IMR-90 (cell line): ENCODE data around the gene NIT1. TPM values are rescaled to one million over a fixed set of nuclear protein-coding genes. Genes with fewer than 3 reads are reported as not detected.

Experiments used
- ATAC-seq: fragments of 200-7000 bp; cut with Tn5 transposase; 2 replicates; pipeline ENCODE4 v1.9.1; 2020; ENCODE audit warnings: low read depth, mild to moderate bottlenecking, moderate library complexity
- BruUV-seq: library from RNA; stranded (reverse); fragments of 400-500 nt; replicated peaks from 2 replicates; lab custom pipeline; 2021; lab: Mats Ljungman, UMichigan
- CTCF ChIA-PET: fragments of 300-600 bp; formaldehyde crosslinking; extraction: SDS; loops from one replicate; lab custom pipeline; 2021; ENCODE audit warnings: antibody characterized with exemption; lab: Yijun Ruan, JAX
- POLR2A ChIA-PET: fragments of 300-600 bp; sonication (Branson Sonifier 250); formaldehyde crosslinking; loops from one replicate; lab custom pipeline; 2022; ENCODE audit warnings: antibody characterized with exemption; ENCODE audit not compliant: unreplicated experiment; lab: Charles Lee
- DNase-seq: peaks from one replicate; pipeline ENCODE4 v3.0.0; 2013
- H2AFZ ChIP-seq: replicated peaks from 2 replicates; pipeline ENCODE3; 2013; ENCODE audit warnings: low read length, mild to moderate bottlenecking; ENCODE audit not compliant: poor library complexity
- H2AK5ac ChIP-seq: 2 replicates; pipeline ENCODE4 v1.6.1; 2013; ENCODE audit warnings: low read depth, low read length, inconsistent platforms
- H2AK9ac ChIP-seq: replicated peaks from 2 replicates; pipeline ENCODE3; 2013; ENCODE audit warnings: mild to moderate bottlenecking, low read depth, low read length, moderate library complexity; ENCODE audit not compliant: poor library complexity
- H2BK120ac ChIP-seq: 2 replicates; pipeline ENCODE4 v1.6.1; 2013; ENCODE audit warnings: low read depth, low read length, inconsistent platforms
- H2BK15ac ChIP-seq: 3 replicates; pipeline ENCODE4 v1.6.1; 2013; ENCODE audit warnings: low read depth, low read length, inconsistent platforms
- H2BK20ac ChIP-seq: 2 replicates; pipeline ENCODE4 v1.6.1; 2013; ENCODE audit warnings: low read depth, mild to moderate bottlenecking, inconsistent platforms, low read length, moderate library complexity
- H2BK5ac ChIP-seq: 2 replicates; pipeline ENCODE4 v1.6.1; 2013; ENCODE audit warnings: mild to moderate bottlenecking, low read depth, low read length, inconsistent platforms; ENCODE audit not compliant: poor library complexity, severe bottlenecking
- H3K14ac ChIP-seq: replicated peaks from 2 replicates; pipeline ENCODE4 v1.6.1; 2013; ENCODE audit warnings: low read depth, low read length, inconsistent platforms
- H3K18ac ChIP-seq: 2 replicates; pipeline ENCODE4 v1.6.1; 2013; ENCODE audit warnings: low read depth, low read length, control low read depth
- H3K23ac ChIP-seq: 2 replicates; pipeline ENCODE4 v1.6.1; 2013; ENCODE audit warnings: low read depth, low read length, inconsistent platforms
- H3K27ac ChIP-seq: 2 replicates; pipeline ENCODE4 v1.5.1; 2013; ENCODE audit warnings: mild to moderate bottlenecking, control low read depth, low read length; ENCODE audit not compliant: insufficient read depth
- H3K27me3 ChIP-seq: 2 replicates; pipeline ENCODE4 v1.6.1; 2013; ENCODE audit warnings: low read length; ENCODE audit not compliant: control insufficient read depth, insufficient read depth
- H3K36me3 ChIP-seq: 2 replicates; pipeline ENCODE4 v1.6.1; 2013; ENCODE audit warnings: low read length, mixed read lengths; ENCODE audit not compliant: control insufficient read depth, insufficient read depth
- H3K4ac ChIP-seq: 2 replicates; pipeline ENCODE4 v1.6.1; 2013; ENCODE audit warnings: low read depth, low read length, inconsistent platforms
- H3K4me1 ChIP-seq: 2 replicates; pipeline ENCODE4 v1.6.1; 2013; ENCODE audit warnings: low read length, mixed read lengths; ENCODE audit not compliant: control insufficient read depth, insufficient read depth
- H3K4me2 ChIP-seq: 2 replicates; pipeline ENCODE4 v1.6.1; 2013; ENCODE audit warnings: low read depth, mild to moderate bottlenecking, control low read depth, low read length, moderate library complexity
- H3K4me3 ChIP-seq: 2 replicates; pipeline ENCODE4 v1.5.1; 2013; ENCODE audit warnings: low read depth, mild to moderate bottlenecking, control low read depth, low read length, moderate library complexity; ENCODE audit not compliant: insufficient read depth
- H3K56ac ChIP-seq: 2 replicates; pipeline ENCODE4 v1.6.1; 2013; ENCODE audit warnings: low read length, inconsistent platforms; ENCODE audit not compliant: insufficient read depth; ENCODE audit errors: extremely low read depth
- H3K79me1 ChIP-seq, 2 experiments: 2 replicates each; pipeline ENCODE4 v1.6.1; 2013; ENCODE audit warnings: low read length in 2 of 2, inconsistent platforms in 1 of 2, low read depth in 1 of 2
- H3K9ac ChIP-seq: 2 replicates; pipeline ENCODE4 v1.6.1; 2013; ENCODE audit warnings: low read depth, low read length, control low read depth
- H3K9me1 ChIP-seq: 2 replicates; pipeline ENCODE4 v1.6.1; 2013; ENCODE audit warnings: low read length, inconsistent platforms; ENCODE audit not compliant: insufficient read depth
- H3K9me3 ChIP-seq: 2 replicates; pipeline ENCODE4 v1.6.1; 2013; ENCODE audit warnings: low read length; ENCODE audit not compliant: control insufficient read depth, insufficient read depth
- H4K20me1 ChIP-seq: 2 replicates; pipeline ENCODE4 v1.6.1; 2013; ENCODE audit warnings: low read length, inconsistent platforms; ENCODE audit not compliant: insufficient read depth
- H4K5ac ChIP-seq: 2 replicates; pipeline ENCODE4 v1.6.1; 2013; ENCODE audit warnings: mild to moderate bottlenecking, low read depth, low read length, control low read depth
- H4K8ac ChIP-seq, 2 experiments: 2 replicates each; pipeline ENCODE4 v1.6.1; 2013; ENCODE audit warnings: low read depth in 2 of 2, low read length in 2 of 2, control low read depth in 1 of 2, inconsistent platforms in 1 of 2
- H4K91ac ChIP-seq: 2 replicates; pipeline ENCODE4 v1.6.1; 2013; ENCODE audit warnings: low read depth, low read length, inconsistent platforms; ENCODE audit not compliant: insufficient read depth
- BHLHE40 ChIP-seq: fragments of 150-350 bp; IDR thresholded peaks from 2 replicates; pipeline ENCODE4 v1.6.1; 2016; ENCODE audit warnings: mild to moderate bottlenecking, low read depth, low read length
- CEBPB ChIP-seq: IDR thresholded peaks from 2 replicates; pipeline ENCODE4 v1.6.1; 2012; ENCODE audit warnings: low read depth, low read length, improper control_type of control experiment
- CHD1 ChIP-seq: IDR thresholded peaks from 2 replicates; pipeline ENCODE4 v1.6.1; 2012; ENCODE audit warnings: low read depth, low read length, improper control_type of control experiment
- FOS ChIP-seq: fragments of 150-350 bp; IDR thresholded peaks from 2 replicates; pipeline ENCODE4 v1.6.1; 2016; ENCODE audit warnings: low read depth, low read length
- MAFK ChIP-seq: IDR thresholded peaks from 2 replicates; pipeline ENCODE4 v1.6.1; 2012; ENCODE audit warnings: low read depth, low read length, improper control_type of control experiment
- MAZ ChIP-seq: IDR thresholded peaks from 2 replicates; pipeline ENCODE4 v1.6.1; 2012; ENCODE audit warnings: low read depth, mild to moderate bottlenecking, low read length, improper control_type of control experiment, moderate library complexity, borderline replicate concordance
- MXI1 ChIP-seq: IDR thresholded peaks from 2 replicates; pipeline ENCODE4 v1.6.1; 2012; ENCODE audit warnings: low read depth, mild to moderate bottlenecking, low read length, moderate library complexity, borderline replicate concordance
- NFE2L2 ChIP-seq: fragments of 150-350 bp; IDR thresholded peaks from 2 replicates; pipeline ENCODE4 v1.6.1; 2016; ENCODE audit warnings: low read depth, mild to moderate bottlenecking, low read length
- POLR2A ChIP-seq: IDR thresholded peaks from 2 replicates; pipeline ENCODE4 v1.6.1; 2012; ENCODE audit warnings: mild to moderate bottlenecking, low read depth, low read length
- RAD21 ChIP-seq: IDR thresholded peaks from 2 replicates; pipeline ENCODE4 v1.6.1; 2012; ENCODE audit warnings: low read length, improper control_type of control experiment
- RCOR1 ChIP-seq: IDR thresholded peaks from 2 replicates; pipeline ENCODE4 v1.6.1; 2012; ENCODE audit warnings: mild to moderate bottlenecking, low read length, improper control_type of control experiment; ENCODE audit not compliant: insufficient replicate concordance
- RFX5 ChIP-seq: IDR thresholded peaks from 2 replicates; pipeline ENCODE4 v1.8.0; 2012; ENCODE audit warnings: low read depth, mild to moderate bottlenecking, low read length, moderate library complexity
- SMC3 ChIP-seq: fragments of 150-350 bp; IDR thresholded peaks from 2 replicates; pipeline ENCODE4 v1.6.1; 2016; ENCODE audit warnings: low read depth, mild to moderate bottlenecking, antibody characterized with exemption, low read length, moderate library complexity
- WGBS, 2 experiments: methylation state at CpG; one replicate each; pipeline versions ENCODE4 v1.1.5 to v1.1.7; 2013; ENCODE audit warnings: missing lambda C conversion rate in 2 of 2; ENCODE audit not compliant: insufficient read length in 1 of 2; ENCODE audit errors: extremely low coverage in 2 of 2; 5-methylcytosine and 5-hydroxymethylcytosine counted together
- dilution Hi-C: fragments of 300-500 bp; cut with HindIII; formaldehyde crosslinking; loops from one replicate; pipeline ENCODE4 v1.14.3; 2018; ENCODE audit warnings: low sequenced_read_pairs; ENCODE audit not compliant: unreplicated experiment
- in situ Hi-C: fragments of 300-500 bp; cut with MboI; formaldehyde crosslinking; loops from 3 replicates; pipeline ENCODE4 v1.14.3; 2019; ENCODE audit warnings: low sequenced_read_pairs, inconsistent platforms, mixed read lengths
- intact Hi-C: fragments of 100-400 bp; cut with micrococcal nuclease; formaldehyde crosslinking; loops from 2 replicates; pipeline ENCODE4 v1.10.0; 2022
- polyA plus RNA-seq, 3 experiments: library from polyadenylated mRNA; depleted of rRNA; stranded (reverse); fragments of >200 nt; gene quantifications; 2 replicates each; pipeline ENCODE4 v1.2.3, GENCODE V29; 2012; ENCODE audit warnings: low replicate concordance in 1 of 3
- total RNA-seq: library from RNA; depleted of rRNA; stranded (reverse); fragments of >200 nt; gene quantifications from 2 replicates; pipeline ENCODE4 v1.2.3, GENCODE V29; 2012
- TF ChIP-seq, protein P1 (sequence below): conservative IDR thresholded peaks from 2 replicates; pipeline ENCODE4 v1.5.1; 2012; ENCODE audit warnings: mild to moderate bottlenecking, low read depth, low read length, improper control_type of control experiment
- TF ChIP-seq, protein P2 (sequence below): fragments of 150-350 bp; IDR thresholded peaks from 2 replicates; pipeline ENCODE4 v1.6.1; 2016; ENCODE audit warnings: low read depth, mild to moderate bottlenecking, low read length, moderate library complexity, borderline replicate concordance
- TF ChIP-seq, protein P3 (sequence below): fragments of 150-350 bp; IDR thresholded peaks from 2 replicates; pipeline ENCODE4 v1.6.1; 2017; ENCODE audit warnings: mild to moderate bottlenecking, antibody characterized with exemption, low read length, low read depth

The NIT1 gene
- total and polyA plus RNA-seq, 2 of the 4 experiments (the other 2 are of a cell fraction), result 22.8 to 33.6 TPM

- Histone ChIP-seq H3K36me3 (peaks cover 36% of the 10 kb centered on the region), H2AK9ac (no peak overlapping the region), H2AFZ (no peak overlapping the region), H3K4me2 (no peak overlapping the region), H3K9ac (no peak overlapping the region), H3K14ac (no peak overlapping the region), H3K4me1 (peaks cover 2% of the 10 kb centered on the region), H3K9me3 (no peaks in the 10 kb centered on the region; the same call in 1 of the 2 replicates), H3K79me1 (peaks cover 28 to 75% of the 10 kb centered on the region in 2 experiments), H2AK5ac (no peak overlapping the region), H4K8ac (no peak overlapping the region), H3K27ac (no peak overlapping the region), H3K18ac (no peak overlapping the region), H4K20me1 (peaks cover 26% of the 10 kb centered on the region), H2BK5ac (no peak overlapping the region), H2BK15ac (no peak overlapping the region), H3K4ac (no peak overlapping the region), H2BK20ac (no peak overlapping the region), H3K9me1 (peaks cover 13% of the 10 kb centered on the region), H2BK120ac (no peak overlapping the region), H3K23ac (no peak overlapping the region), H3K56ac (no peak overlapping the region), H3K27me3 (no peaks in the 10 kb centered on the region), H4K91ac (no peak overlapping the region), H3K4me3 (no peak overlapping the region), H4K5ac (no peak overlapping the region)
- dilution Hi-C loops, result no loop called here
- no CpG with 5 or more reads among the region's 2 CpGs for WGBS, 2 experiments
- CTCF ChIA-PET, result interaction anchor here (1.0 kb wide), 1 partner anchor 31 kb away, joined by 3 read pairs; no protein-coding TSS in a partner anchor
- in situ Hi-C loops, result no loop called here
- ATAC-seq, result no peak
- POLR2A ChIA-PET, result no interaction called here
- intact Hi-C loops, result no loop called here
- BruUV-seq, result no TSS peak
- TF ChIP-seq MXI1, result no peak
- no peak for TF ChIP-seq CHD1
- no peak for TF ChIP-seq BHLHE40
- no peak for TF ChIP-seq RCOR1
- no peak for TF ChIP-seq MAZ
- TF ChIP-seq, protein P1, sequence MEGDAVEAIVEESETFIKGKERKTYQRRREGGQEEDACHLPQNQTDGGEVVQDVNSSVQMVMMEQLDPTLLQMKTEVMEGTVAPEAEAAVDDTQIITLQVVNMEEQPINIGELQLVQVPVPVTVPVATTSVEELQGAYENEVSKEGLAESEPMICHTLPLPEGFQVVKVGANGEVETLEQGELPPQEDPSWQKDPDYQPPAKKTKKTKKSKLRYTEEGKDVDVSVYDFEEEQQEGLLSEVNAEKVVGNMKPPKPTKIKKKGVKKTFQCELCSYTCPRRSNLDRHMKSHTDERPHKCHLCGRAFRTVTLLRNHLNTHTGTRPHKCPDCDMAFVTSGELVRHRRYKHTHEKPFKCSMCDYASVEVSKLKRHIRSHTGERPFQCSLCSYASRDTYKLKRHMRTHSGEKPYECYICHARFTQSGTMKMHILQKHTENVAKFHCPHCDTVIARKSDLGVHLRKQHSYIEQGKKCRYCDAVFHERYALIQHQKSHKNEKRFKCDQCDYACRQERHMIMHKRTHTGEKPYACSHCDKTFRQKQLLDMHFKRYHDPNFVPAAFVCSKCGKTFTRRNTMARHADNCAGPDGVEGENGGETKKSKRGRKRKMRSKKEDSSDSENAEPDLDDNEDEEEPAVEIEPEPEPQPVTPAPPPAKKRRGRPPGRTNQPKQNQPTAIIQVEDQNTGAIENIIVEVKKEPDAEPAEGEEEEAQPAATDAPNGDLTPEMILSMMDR, result no peak
- TF ChIP-seq CEBPB, result no peak
- TF ChIP-seq, protein P2, sequence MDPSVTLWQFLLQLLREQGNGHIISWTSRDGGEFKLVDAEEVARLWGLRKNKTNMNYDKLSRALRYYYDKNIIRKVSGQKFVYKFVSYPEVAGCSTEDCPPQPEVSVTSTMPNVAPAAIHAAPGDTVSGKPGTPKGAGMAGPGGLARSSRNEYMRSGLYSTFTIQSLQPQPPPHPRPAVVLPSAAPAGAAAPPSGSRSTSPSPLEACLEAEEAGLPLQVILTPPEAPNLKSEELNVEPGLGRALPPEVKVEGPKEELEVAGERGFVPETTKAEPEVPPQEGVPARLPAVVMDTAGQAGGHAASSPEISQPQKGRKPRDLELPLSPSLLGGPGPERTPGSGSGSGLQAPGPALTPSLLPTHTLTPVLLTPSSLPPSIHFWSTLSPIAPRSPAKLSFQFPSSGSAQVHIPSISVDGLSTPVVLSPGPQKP, result no peak
- no peak for TF ChIP-seq MAFK
- TF ChIP-seq RFX5, result no peak
- TF ChIP-seq FOS, result no peak
- TF ChIP-seq SMC3, result no peak
- no peak for TF ChIP-seq NFE2L2
- TF ChIP-seq, protein P3, sequence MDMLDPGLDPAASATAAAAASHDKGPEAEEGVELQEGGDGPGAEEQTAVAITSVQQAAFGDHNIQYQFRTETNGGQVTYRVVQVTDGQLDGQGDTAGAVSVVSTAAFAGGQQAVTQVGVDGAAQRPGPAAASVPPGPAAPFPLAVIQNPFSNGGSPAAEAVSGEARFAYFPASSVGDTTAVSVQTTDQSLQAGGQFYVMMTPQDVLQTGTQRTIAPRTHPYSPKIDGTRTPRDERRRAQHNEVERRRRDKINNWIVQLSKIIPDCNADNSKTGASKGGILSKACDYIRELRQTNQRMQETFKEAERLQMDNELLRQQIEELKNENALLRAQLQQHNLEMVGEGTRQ, result no peak
- no peak for TF ChIP-seq RAD21
- no peak for TF ChIP-seq POLR2A
- DNase-seq, result no peak
Observed at GRCh38 chr1:161127649-161128048, 9.7 kb downstream of the NIT1 start.
